Measurements from ENCODE around the gene CST9. TPM values are rescaled to one million over a fixed set of nuclear protein-coding genes. Genes with fewer than 3 reads are reported as not detected.

Gene CST9
- total and polyA plus RNA-seq, 9 of the 15 experiments (the other 6 are each of a cell fraction or from before 2014, with no cell fraction given): not detected

DNA sequence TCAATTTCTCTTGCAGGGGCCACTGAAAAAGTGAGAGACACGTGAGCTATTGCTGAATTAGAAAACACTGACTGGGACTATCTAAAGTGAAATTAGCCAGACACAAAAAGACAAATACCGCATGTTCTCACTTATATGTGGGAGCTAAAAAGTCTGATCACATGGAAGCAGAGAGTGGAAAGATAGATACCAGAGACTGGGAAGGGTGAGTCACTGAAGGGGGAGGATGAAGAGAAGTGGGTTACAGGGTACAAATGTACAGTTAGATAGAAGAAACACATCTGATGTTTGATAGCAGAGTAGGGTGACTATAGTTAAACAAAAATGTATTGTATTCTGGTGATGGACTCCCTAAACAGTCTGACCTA is 18.6 kb upstream of the CST9 start (continued):
- TF ChIP-seq IRF2 (CRISPR knock-in tag; IDR thresholded peaks at IDR 0.05) (no peak), FOXJ2 (tag; IDR thresholded peaks at IDR 0.05) (no peak), PHF21A (IDR thresholded peaks at IDR 0.05; ENCODE audit: borderline replicate concordance, low read depth) (no peak), CREM (IDR thresholded peaks at IDR 0.05; ENCODE audit: low read depth) (no peak)

DNA sequence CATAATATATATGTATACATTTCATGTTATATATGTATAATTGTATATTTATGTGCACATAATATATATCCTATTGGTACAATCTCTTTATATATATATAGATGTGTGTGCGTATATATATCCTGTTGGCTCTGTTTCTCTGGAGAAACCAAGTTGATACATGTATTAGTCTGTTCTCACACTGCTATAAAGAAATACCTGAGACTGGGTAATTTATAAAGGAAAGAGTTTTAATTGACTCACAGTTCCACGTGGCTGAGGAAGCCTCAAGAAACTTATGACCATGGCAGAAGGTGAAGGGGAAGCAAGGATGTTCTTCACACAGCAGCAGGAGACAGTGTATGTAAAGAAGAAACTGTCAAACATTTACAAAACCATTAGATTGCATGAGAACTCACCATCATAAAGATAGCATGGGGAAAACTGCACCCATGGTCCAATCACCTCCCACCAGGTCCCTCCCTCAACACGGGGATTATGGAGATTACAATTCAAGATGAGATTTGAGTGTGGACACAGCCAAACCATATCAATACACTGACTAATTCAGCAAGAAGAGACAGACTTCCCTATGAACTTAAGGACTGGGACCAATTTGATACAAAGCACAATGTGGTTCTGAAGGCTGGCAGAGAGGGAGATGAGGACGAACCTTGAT is 18.1 kb upstream of the CST9 start:
- 5% methylated on average over 4 of the region's 4 CpGs for WGBS (ENCODE audit: insufficient coverage, low coverage, missing lambda C conversion rate)
- intact Hi-C loops (cut with micrococcal nuclease) (no loop called here), in situ Hi-C loops (cut with MboI) (no loop called here)
- Histone ChIP-seq H3K4me2 (ENCODE audit: insufficient read depth, low read length) (no peak overlapping the region), H3K4me1 (replicated peaks in 1 of 2; ENCODE audit: control insufficient read depth in 2 of 2, insufficient read depth in 2 of 2, low read length in 2 of 2) (peaks cover 0 to 15% of the 10 kb centered on the region in 2 experiments; a peak in 2 of 5 replicates), H3K79me2 (ENCODE audit: control insufficient read depth, insufficient read depth, low read length) (no peaks in the 10 kb centered on the region), H3K9me1 (ENCODE audit: control insufficient read depth, insufficient read depth, low read length) (no peaks in the 10 kb centered on the region), H3K9me3 (replicated peaks; ENCODE audit: control insufficient read depth, insufficient read depth, low read depth, low read length) (no peaks in the 10 kb centered on the region), H3K27ac (ENCODE audit: extremely low read depth, low read depth, low read length) (no peak overlapping the region), H3K27me3 (ENCODE audit: control insufficient read depth in 2 of 2, insufficient read depth in 2 of 2, low read length in 2 of 2) (no peaks in the 10 kb centered on the region), H3K36me3 (ENCODE audit: control insufficient read depth, insufficient read depth, low read length) (no peaks in the 10 kb centered on the region), H2AFZ (ENCODE audit: low read depth, low read length) (no peak overlapping the region), H4K20me1 (replicated peaks; ENCODE audit: control insufficient read depth, insufficient read depth, low read length) (no peaks in the 10 kb centered on the region), H3K4me3 (no peak overlapping the region), H3K9ac (ENCODE audit: insufficient read depth in 1 of 2, low read depth in 2 of 2, low read length in 2 of 2) (no peak overlapping the region)
- BruUV-seq (replicated peaks): no TSS peak
- FAIRE-seq (no peak), ATAC-seq (no peak), DNase-seq (ENCODE audit: extremely low read depth in 1 of 4, low spot score in 3 of 4) (no peak)
- ChIA-PET POLR2A (interaction anchor here (0.9 to 2.2 kb wide), 3 partner anchors 9 to 13 kb away, joined by 4 to 11 read pairs (median 4); partner anchors contain the start of gene CST3), CTCF (ENCODE audit: low intra/inter-chr PET ratio) (no interaction called here)
- TF ChIP-seq, protein P1, sequence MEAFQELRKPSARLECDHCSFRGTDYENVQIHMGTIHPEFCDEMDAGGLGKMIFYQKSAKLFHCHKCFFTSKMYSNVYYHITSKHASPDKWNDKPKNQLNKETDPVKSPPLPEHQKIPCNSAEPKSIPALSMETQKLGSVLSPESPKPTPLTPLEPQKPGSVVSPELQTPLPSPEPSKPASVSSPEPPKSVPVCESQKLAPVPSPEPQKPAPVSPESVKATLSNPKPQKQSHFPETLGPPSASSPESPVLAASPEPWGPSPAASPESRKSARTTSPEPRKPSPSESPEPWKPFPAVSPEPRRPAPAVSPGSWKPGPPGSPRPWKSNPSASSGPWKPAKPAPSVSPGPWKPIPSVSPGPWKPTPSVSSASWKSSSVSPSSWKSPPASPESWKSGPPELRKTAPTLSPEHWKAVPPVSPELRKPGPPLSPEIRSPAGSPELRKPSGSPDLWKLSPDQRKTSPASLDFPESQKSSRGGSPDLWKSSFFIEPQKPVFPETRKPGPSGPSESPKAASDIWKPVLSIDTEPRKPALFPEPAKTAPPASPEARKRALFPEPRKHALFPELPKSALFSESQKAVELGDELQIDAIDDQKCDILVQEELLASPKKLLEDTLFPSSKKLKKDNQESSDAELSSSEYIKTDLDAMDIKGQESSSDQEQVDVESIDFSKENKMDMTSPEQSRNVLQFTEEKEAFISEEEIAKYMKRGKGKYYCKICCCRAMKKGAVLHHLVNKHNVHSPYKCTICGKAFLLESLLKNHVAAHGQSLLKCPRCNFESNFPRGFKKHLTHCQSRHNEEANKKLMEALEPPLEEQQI (IDR thresholded peaks at IDR 0.05): no peak
- no peak for TF ChIP-seq TEAD1 (CRISPR knock-in tag; IDR thresholded peaks at IDR 0.05)
- no peak for TF ChIP-seq DMBX1 (CRISPR knock-in tag; IDR thresholded peaks at IDR 0.05; ENCODE audit: borderline replicate concordance)
- no peak for TF ChIP-seq HEY1 (CRISPR knock-in tag; IDR thresholded peaks at IDR 0.05; ENCODE audit: borderline replicate concordance)
- TF ChIP-seq ZSCAN32 (CRISPR knock-in tag; IDR thresholded peaks at IDR 0.05): no peak
- TF ChIP-seq JUN (IDR thresholded peaks at IDR 0.05; ENCODE audit: borderline replicate concordance, low read depth, low read length): no peak
- no peak for TF ChIP-seq JUN (CRISPR knock-in tag; IDR thresholded peaks at IDR 0.05; ENCODE audit: borderline replicate concordance)
- TF ChIP-seq, protein P2, sequence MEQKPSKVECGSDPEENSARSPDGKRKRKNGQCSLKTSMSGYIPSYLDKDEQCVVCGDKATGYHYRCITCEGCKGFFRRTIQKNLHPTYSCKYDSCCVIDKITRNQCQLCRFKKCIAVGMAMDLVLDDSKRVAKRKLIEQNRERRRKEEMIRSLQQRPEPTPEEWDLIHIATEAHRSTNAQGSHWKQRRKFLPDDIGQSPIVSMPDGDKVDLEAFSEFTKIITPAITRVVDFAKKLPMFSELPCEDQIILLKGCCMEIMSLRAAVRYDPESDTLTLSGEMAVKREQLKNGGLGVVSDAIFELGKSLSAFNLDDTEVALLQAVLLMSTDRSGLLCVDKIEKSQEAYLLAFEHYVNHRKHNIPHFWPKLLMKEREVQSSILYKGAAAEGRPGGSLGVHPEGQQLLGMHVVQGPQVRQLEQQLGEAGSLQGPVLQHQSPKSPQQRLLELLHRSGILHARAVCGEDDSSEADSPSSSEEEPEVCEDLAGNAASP (IDR thresholded peaks at IDR 0.05): no peak
- TF ChIP-seq PML (IDR thresholded peaks at IDR 0.05; ENCODE audit: low read length): no peak
- TF ChIP-seq NCOA6 (IDR thresholded peaks at IDR 0.05): no peak
- TF ChIP-seq CHD1 (IDR thresholded peaks at IDR 0.05; ENCODE audit: low read length): no peak
- no peak for TF ChIP-seq CAMTA2 (CRISPR knock-in tag; conservative IDR thresholded peaks at IDR 0.05)
